K562 (cell line): Measurements from ENCODE around the gene MAPK8IP1. TPM values are rescaled to one million over a fixed set of nuclear protein-coding genes. Genes with fewer than 3 reads are reported as not detected.
A peak's percentile ranks its signal among the peaks of the same experiment; 100 is the strongest.

ENCODE experiments used
- ATF2 ChIP-seq: sonication (generic); formaldehyde crosslinking; IDR thresholded peaks from 2 replicates; pipeline ENCODE4 v1.8.1; 2022; ENCODE audit warnings: missing genetic modification reagents
- BCOR ChIP-seq: fragments of 450-650 bp; IDR thresholded peaks from 2 replicates; pipeline ENCODE4 v1.6.1; 2016
- CHCHD3 ChIP-seq: fragments of 250-450 bp; sonication (Bioruptor Pico); IDR thresholded peaks from 2 replicates; pipeline ENCODE4 v2.1.2; 2022; ENCODE audit warnings: mild to moderate bottlenecking
- CREB3 ChIP-seq: fragments of 450-650 bp; conservative IDR thresholded peaks from 2 replicates; pipeline ENCODE4 v1.6.1; 2016; ENCODE audit warnings: missing genetic modification characterization, low read depth, mild to moderate bottlenecking, missing compliant biosample characterization, moderate library complexity
- CREB5 ChIP-seq: fragments of 250-450 bp; sonication (Bioruptor Pico); IDR thresholded peaks from 2 replicates; pipeline ENCODE4 v1.5.0; 2020; ENCODE audit warnings: mild to moderate bottlenecking
- E2F8 ChIP-seq: fragments of 450-650 bp; IDR thresholded peaks from 2 replicates; pipeline ENCODE4 v1.7.1; 2018; ENCODE audit warnings: mild to moderate bottlenecking, low read depth; ENCODE audit not compliant: partially characterized antibody
- EWSR1 ChIP-seq: fragments of 450-650 bp; IDR thresholded peaks from 2 replicates; pipeline ENCODE4 v1.6.1; 2018; ENCODE audit warnings: borderline replicate concordance, mild to moderate bottlenecking, low read depth, moderate library complexity; ENCODE audit not compliant: partially characterized antibody
- GABPB1 ChIP-seq: sonication (generic); formaldehyde crosslinking; IDR thresholded peaks from 2 replicates; pipeline ENCODE4 v1.8.0; 2022; ENCODE audit warnings: mild to moderate bottlenecking, missing genetic modification reagents
- LCOR ChIP-seq: sonication (generic); formaldehyde crosslinking; IDR thresholded peaks from 2 replicates; pipeline ENCODE4 v1.8.0; 2022; ENCODE audit warnings: mild to moderate bottlenecking, missing genetic modification reagents
- NFIX ChIP-seq: fragments of 250-450 bp; sonication (Bioruptor Pico); IDR thresholded peaks from 2 replicates; pipeline ENCODE4 v1.4.0; 2020; ENCODE audit warnings: low read depth, mild to moderate bottlenecking, moderate library complexity
- NR0B1 ChIP-seq: fragments of 450-650 bp; IDR thresholded peaks from one replicate; pipeline ENCODE4 v1.6.1; 2018; ENCODE audit warnings: mild to moderate bottlenecking, moderate library complexity; ENCODE audit not compliant: partially characterized antibody
- RBFOX2 ChIP-seq: fragments of 200-400 bp; formaldehyde crosslinking; IDR thresholded peaks from 2 replicates; pipeline ENCODE4 v1.6.1; 2017; ENCODE audit warnings: low read depth, mild to moderate bottlenecking, low read length, moderate library complexity
- TCF7 ChIP-seq: sonication (generic); IDR thresholded peaks from 2 replicates; pipeline ENCODE4 v1.6.1; 2016; ENCODE audit warnings: antibody characterized with exemption, borderline replicate concordance
- ZBTB5 ChIP-seq: fragments of 450-650 bp; IDR thresholded peaks from 2 replicates; pipeline ENCODE4 v1.6.1; 2017; ENCODE audit warnings: antibody characterized with exemption
- ZNF311 ChIP-seq: fragments of 250-450 bp; sonication (Bioruptor Pico); IDR thresholded peaks from 2 replicates; pipeline ENCODE4 v1.4.0; 2020; ENCODE audit warnings: mild to moderate bottlenecking, moderate library complexity
- ZNF583 ChIP-seq: fragments of 250-450 bp; sonication (Bioruptor Pico); IDR thresholded peaks from 2 replicates; pipeline ENCODE4 v1.4.0; 2020
- ZNF586 ChIP-seq: fragments of 450-650 bp; formaldehyde crosslinking; conservative IDR thresholded peaks from 2 replicates; pipeline ENCODE4 v1.4.0; 2020; ENCODE audit warnings: mild to moderate bottlenecking, moderate library complexity
- ZNF668 ChIP-seq: fragments of 250-450 bp; sonication (Bioruptor Pico); IDR thresholded peaks from 2 replicates; pipeline ENCODE4 v1.8.0; 2022; ENCODE audit warnings: mild to moderate bottlenecking, inconsistent platforms
- polyA plus RNA-seq, 8 experiments: library from polyadenylated mRNA; depleted of rRNA in 4 of 8; stranded (reverse) in 5 of 8; unstranded in 3 of 8; fragments of >200 nt; fragmentation: Nextera tagmentation in 2 of 8; fragmentation: Illumina TruSeq in 1 of 8; extraction: Ambion mirVana in 2 of 8; extraction: Trizol in 1 of 8; gene quantifications; 2 replicates each; pipeline versions ENCODE4 v1.2.1 to v1.2.3, GENCODE V29; 2011 to 2014; ENCODE audit warnings: inconsistent platforms in 1 of 8, missing spikeins in 1 of 8
- total RNA-seq, 7 experiments: library from RNA; depleted of rRNA in 6 of 7; stranded (reverse); fragments of >200 nt in 6 of 7; fragmentation: Illumina TruSeq in 2 of 7; extraction: Trizol in 2 of 7; gene quantifications; 2 replicates each; pipeline versions ENCODE4 v1.2.1 to v1.2.3, GENCODE V29; 2011 to 2021; ENCODE audit warnings: low replicate concordance in 1 of 7

The MAPK8IP1 gene
- total and polyA plus RNA-seq, 9 of the 15 experiments (the other 6 are each of a cell fraction or from before 2014, with no cell fraction given) = 0.13 to 6.9 (median 2.5) TPM

GRCh38 chr11:45917623-45918330, 32.3 kb downstream of the MAPK8IP1 start, which contains the start of gene PEX16 (continued):
- TF ChIP-seq ZBTB5 (no peak), RBFOX2 (peak; percentile 83), EWSR1 (no peak), CREB3 (tag) (no peak), ZNF583 (no peak), ZNF586 (CRISPR knock-in tag) (no peak), ZNF668 (no peak), BCOR (no peak), LCOR (no peak), NR0B1 (no peak), GABPB1 (peak; percentile 99), ZNF311 (no peak), CHCHD3 (CRISPR knock-in tag) (no peak), CREB5 (no peak), ATF2 (CRISPR knock-in tag) (no peak), E2F8 (peak; percentile 98), TCF7 (no peak), NFIX (CRISPR knock-in tag) (no peak)
